IMR-90 (cell line): ENCODE data around the gene YBX1. TPM values are rescaled to one million over a fixed set of nuclear protein-coding genes. Genes with fewer than 3 reads are reported as not detected.
"Not testable (repeated sequence)": the region's sequence is repeated elsewhere in the genome, so short reads cannot be mapped to it uniquely, and the experiment has no call there.

Experiments used
- ATAC-seq: fragments of 200-7000 bp; cut with Tn5 transposase; 2 replicates; pipeline ENCODE4 v1.9.1; 2020; ENCODE audit warnings: low read depth, mild to moderate bottlenecking, moderate library complexity
- BruUV-seq: library from RNA; stranded (reverse); fragments of 400-500 nt; replicated peaks from 2 replicates; lab custom pipeline; 2021; lab: Mats Ljungman, UMichigan
- CTCF ChIA-PET: fragments of 300-600 bp; formaldehyde crosslinking; extraction: SDS; loops from one replicate; lab custom pipeline; 2021; ENCODE audit warnings: antibody characterized with exemption; lab: Yijun Ruan, JAX
- POLR2A ChIA-PET: fragments of 300-600 bp; sonication (Branson Sonifier 250); formaldehyde crosslinking; loops from one replicate; lab custom pipeline; 2022; ENCODE audit warnings: antibody characterized with exemption; ENCODE audit not compliant: unreplicated experiment; lab: Charles Lee
- DNase-seq: peaks from one replicate; pipeline ENCODE4 v3.0.0; 2013
- H2AFZ ChIP-seq: replicated peaks from 2 replicates; pipeline ENCODE3; 2013; ENCODE audit warnings: low read length, mild to moderate bottlenecking; ENCODE audit not compliant: poor library complexity
- H2AK5ac ChIP-seq: 2 replicates; pipeline ENCODE4 v1.6.1; 2013; ENCODE audit warnings: low read depth, low read length, inconsistent platforms
- H2AK9ac ChIP-seq: replicated peaks from 2 replicates; pipeline ENCODE3; 2013; ENCODE audit warnings: mild to moderate bottlenecking, low read depth, low read length, moderate library complexity; ENCODE audit not compliant: poor library complexity
- H2BK120ac ChIP-seq: 2 replicates; pipeline ENCODE4 v1.6.1; 2013; ENCODE audit warnings: low read depth, low read length, inconsistent platforms
- H2BK15ac ChIP-seq: 3 replicates; pipeline ENCODE4 v1.6.1; 2013; ENCODE audit warnings: low read depth, low read length, inconsistent platforms
- H2BK20ac ChIP-seq: 2 replicates; pipeline ENCODE4 v1.6.1; 2013; ENCODE audit warnings: low read depth, mild to moderate bottlenecking, inconsistent platforms, low read length, moderate library complexity
- H2BK5ac ChIP-seq: 2 replicates; pipeline ENCODE4 v1.6.1; 2013; ENCODE audit warnings: mild to moderate bottlenecking, low read depth, low read length, inconsistent platforms; ENCODE audit not compliant: poor library complexity, severe bottlenecking
- H3K14ac ChIP-seq: replicated peaks from 2 replicates; pipeline ENCODE4 v1.6.1; 2013; ENCODE audit warnings: low read depth, low read length, inconsistent platforms
- H3K18ac ChIP-seq: 2 replicates; pipeline ENCODE4 v1.6.1; 2013; ENCODE audit warnings: low read depth, low read length, control low read depth
- H3K23ac ChIP-seq: 2 replicates; pipeline ENCODE4 v1.6.1; 2013; ENCODE audit warnings: low read depth, low read length, inconsistent platforms
- H3K27ac ChIP-seq: 2 replicates; pipeline ENCODE4 v1.5.1; 2013; ENCODE audit warnings: mild to moderate bottlenecking, control low read depth, low read length; ENCODE audit not compliant: insufficient read depth
- H3K27me3 ChIP-seq: 2 replicates; pipeline ENCODE4 v1.6.1; 2013; ENCODE audit warnings: low read length; ENCODE audit not compliant: control insufficient read depth, insufficient read depth
- H3K36me3 ChIP-seq: 2 replicates; pipeline ENCODE4 v1.6.1; 2013; ENCODE audit warnings: low read length, mixed read lengths; ENCODE audit not compliant: control insufficient read depth, insufficient read depth
- H3K4ac ChIP-seq: 2 replicates; pipeline ENCODE4 v1.6.1; 2013; ENCODE audit warnings: low read depth, low read length, inconsistent platforms
- H3K4me1 ChIP-seq: 2 replicates; pipeline ENCODE4 v1.6.1; 2013; ENCODE audit warnings: low read length, mixed read lengths; ENCODE audit not compliant: control insufficient read depth, insufficient read depth
- H3K4me2 ChIP-seq: 2 replicates; pipeline ENCODE4 v1.6.1; 2013; ENCODE audit warnings: low read depth, mild to moderate bottlenecking, control low read depth, low read length, moderate library complexity
- H3K4me3 ChIP-seq: 2 replicates; pipeline ENCODE4 v1.5.1; 2013; ENCODE audit warnings: low read depth, mild to moderate bottlenecking, control low read depth, low read length, moderate library complexity; ENCODE audit not compliant: insufficient read depth
- H3K56ac ChIP-seq: 2 replicates; pipeline ENCODE4 v1.6.1; 2013; ENCODE audit warnings: low read length, inconsistent platforms; ENCODE audit not compliant: insufficient read depth; ENCODE audit errors: extremely low read depth
- H3K79me1 ChIP-seq, 2 experiments: 2 replicates each; pipeline ENCODE4 v1.6.1; 2013; ENCODE audit warnings: low read length in 2 of 2, inconsistent platforms in 1 of 2, low read depth in 1 of 2
- H3K9ac ChIP-seq: 2 replicates; pipeline ENCODE4 v1.6.1; 2013; ENCODE audit warnings: low read depth, low read length, control low read depth
- H3K9me1 ChIP-seq: 2 replicates; pipeline ENCODE4 v1.6.1; 2013; ENCODE audit warnings: low read length, inconsistent platforms; ENCODE audit not compliant: insufficient read depth
- H3K9me3 ChIP-seq: 2 replicates; pipeline ENCODE4 v1.6.1; 2013; ENCODE audit warnings: low read length; ENCODE audit not compliant: control insufficient read depth, insufficient read depth
- H4K20me1 ChIP-seq: 2 replicates; pipeline ENCODE4 v1.6.1; 2013; ENCODE audit warnings: low read length, inconsistent platforms; ENCODE audit not compliant: insufficient read depth
- H4K5ac ChIP-seq: 2 replicates; pipeline ENCODE4 v1.6.1; 2013; ENCODE audit warnings: mild to moderate bottlenecking, low read depth, low read length, control low read depth
- H4K8ac ChIP-seq, 2 experiments: 2 replicates each; pipeline ENCODE4 v1.6.1; 2013; ENCODE audit warnings: low read depth in 2 of 2, low read length in 2 of 2, control low read depth in 1 of 2, inconsistent platforms in 1 of 2
- H4K91ac ChIP-seq: 2 replicates; pipeline ENCODE4 v1.6.1; 2013; ENCODE audit warnings: low read depth, low read length, inconsistent platforms; ENCODE audit not compliant: insufficient read depth
- WGBS, 2 experiments: methylation state at CpG; one replicate each; pipeline versions ENCODE4 v1.1.5 to v1.1.7; 2013; ENCODE audit warnings: missing lambda C conversion rate in 2 of 2; ENCODE audit not compliant: insufficient read length in 1 of 2; ENCODE audit errors: extremely low coverage in 2 of 2; 5-methylcytosine and 5-hydroxymethylcytosine counted together
- dilution Hi-C: fragments of 300-500 bp; cut with HindIII; formaldehyde crosslinking; loops from one replicate; pipeline ENCODE4 v1.14.3; 2018; ENCODE audit warnings: low sequenced_read_pairs; ENCODE audit not compliant: unreplicated experiment
- in situ Hi-C: fragments of 300-500 bp; cut with MboI; formaldehyde crosslinking; loops from 3 replicates; pipeline ENCODE4 v1.14.3; 2019; ENCODE audit warnings: low sequenced_read_pairs, inconsistent platforms, mixed read lengths
- intact Hi-C: fragments of 100-400 bp; cut with micrococcal nuclease; formaldehyde crosslinking; loops from 2 replicates; pipeline ENCODE4 v1.10.0; 2022
- polyA plus RNA-seq, 3 experiments: library from polyadenylated mRNA; depleted of rRNA; stranded (reverse); fragments of >200 nt; gene quantifications; 2 replicates each; pipeline ENCODE4 v1.2.3, GENCODE V29; 2012; ENCODE audit warnings: low replicate concordance in 1 of 3
- total RNA-seq: library from RNA; depleted of rRNA; stranded (reverse); fragments of >200 nt; gene quantifications from 2 replicates; pipeline ENCODE4 v1.2.3, GENCODE V29; 2012

The YBX1 gene
- total and polyA plus RNA-seq, 2 of the 4 experiments (the other 2 are of a cell fraction) = 605 to 843 TPM

- Histone ChIP-seq H2AFZ (peak overlapping the region; percentile 80), H3K4me1 (peaks cover 13% of the 10 kb centered on the region; the same call in 1 of the 2 replicates), H3K27ac (peak overlapping the region; percentile 69; the same call in 1 of the 2 replicates), H3K4me3 (peak overlapping the region; percentile 84), H3K79me1 (peaks cover 12 to 23% of the 10 kb centered on the region in 2 experiments; a peak in 3 of 4 replicates), H2BK5ac (peak overlapping the region; percentile 59), H4K20me1 (peaks cover 44% of the 10 kb centered on the region), H2AK9ac (peak overlapping the region; percentile 50), H2AK5ac (peak overlapping the region; percentile 40; the same call in 1 of the 2 replicates)
- in situ Hi-C loops, H3K4ac ChIP-seq, H2BK15ac ChIP-seq, H2BK120ac ChIP-seq, H3K9ac ChIP-seq, BruUV-seq, H3K4me2 ChIP-seq, H3K56ac ChIP-seq, H3K36me3 ChIP-seq, H4K91ac ChIP-seq, H3K14ac ChIP-seq, dilution Hi-C loops, H3K18ac ChIP-seq, H4K5ac ChIP-seq, H3K23ac ChIP-seq, H3K27me3 ChIP-seq, H2BK20ac ChIP-seq, DNase-seq, H3K9me3 ChIP-seq, H3K9me1 ChIP-seq, H4K8ac ChIP-seq: not testable (repeated sequence)
- intact Hi-C loops = loop anchor here (1.0 to 10.0 kb wide), 5 partner anchors 24 to 538 kb away; partner anchors contain the start of genes C1orf50, P3H1, PPIH and ZNF691
- ATAC-seq = peak; percentile 15
- ChIA-PET POLR2A (interaction anchor here (1.3 to 1.5 kb wide), 3 partner anchors 11 to 84 kb away, joined by 3 to 6 read pairs (median 4); no protein-coding TSS in a partner anchor), CTCF (interaction anchor here (1.1 kb wide), 1 partner anchor 25 kb away, joined by 5 read pairs; no protein-coding TSS in a partner anchor)
- WGBS, 2 experiments = no CpG with 5 or more reads among the region's 33 CpGs
Observed at GRCh38 chr1:42682484-42682738, 193 bp downstream of the YBX1 start.
